ENCODE measurements around the gene SNAI3. TPM values are rescaled to one million over a fixed set of nuclear protein-coding genes. Genes with fewer than 3 reads are reported as not detected.

The SNAI3 gene
- total and polyA plus RNA-seq, 2 experiments from 2014 or later, result 10.3 to 19.4 TPM

GRCh38 chr16:88701581-88702370 is 15.5 kb upstream of the SNAI3 start:
- Mint-ChIP-seq H3K4me1 (peaks cover 12% of the 10 kb centered on the region), H3K27ac (no peak overlapping the region), H3K36me3 (ENCODE audit: low read depth) (no peaks in the 10 kb centered on the region; the same call in 2 of the 3 replicates), H3K9me3 (no peaks in the 10 kb centered on the region), H3K4me3 (no peak overlapping the region), H3K27me3 (ENCODE audit: insufficient read depth, low read depth, poor library complexity) (peaks cover 6% of the 10 kb centered on the region)
- no peaks in the 10 kb centered on the region for H3K27me3 ChIP-seq (ENCODE audit: insufficient read depth)
- TF ChIP-seq ZNF331 (CRISPR knock-in tag; IDR thresholded peaks at IDR 0.05; ENCODE audit: low read depth), result no peak
- no peak for TF ChIP-seq ZNF114 (CRISPR knock-in tag; IDR thresholded peaks at IDR 0.05)
- TF ChIP-seq ETS1 (IDR thresholded peaks at IDR 0.05), result no peak
- no peak for TF ChIP-seq EZH2 (IDR thresholded peaks at IDR 0.05; ENCODE audit: low read depth, unreplicated experiment)
- TF ChIP-seq CREB1 (CRISPR knock-in tag; IDR thresholded peaks at IDR 0.05; ENCODE audit: low read depth), result no peak
- TF ChIP-seq POLR2AphosphoS5 (IDR thresholded peaks at IDR 0.05; ENCODE audit: low read depth), result no peak
- TF ChIP-seq JUNB (IDR thresholded peaks at IDR 0.05; ENCODE audit: unreplicated experiment), result no peak
- TF ChIP-seq STAT1 (IDR thresholded peaks at IDR 0.05; ENCODE audit: unreplicated experiment), result no peak
- no peak for TF ChIP-seq EZH2phosphoT487 (IDR thresholded peaks at IDR 0.05; ENCODE audit: unreplicated experiment)
- TF ChIP-seq REST (IDR thresholded peaks at IDR 0.05; ENCODE audit: unreplicated experiment), result no peak
- TF ChIP-seq ZNF462 (CRISPR knock-in tag; IDR thresholded peaks at IDR 0.05), result no peak
- no peak for TF ChIP-seq NANOG (IDR thresholded peaks at IDR 0.05; ENCODE audit: borderline replicate concordance)
- no peak for TF ChIP-seq CTCF (conservative IDR thresholded peaks at IDR 0.05; ENCODE audit: low read depth in 2 of 2)
- DNase-seq (ENCODE audit: low spot score), result no peak
- no peak overlapping the region for H2AFZ ChIP-seq
- no peak for ATAC-seq
- H3K4me1 ChIP-seq (ENCODE audit: insufficient read depth), result no peaks in the 10 kb centered on the region
- no peaks in the 10 kb centered on the region for H3K36me3 ChIP-seq (ENCODE audit: insufficient read depth)
- H3K79me2 ChIP-seq (replicated peaks; ENCODE audit: insufficient read depth), result peaks cover 23% of the 10 kb centered on the region
- H3K27ac ChIP-seq (ENCODE audit: low read depth), result no peak overlapping the region
- H4K20me1 ChIP-seq (replicated peaks; ENCODE audit: insufficient read depth), result peaks cover 5% of the 10 kb centered on the region; the same call in 1 of the 2 replicates
- no peak overlapping the region for H3K4me2 ChIP-seq
- H3K9me2 ChIP-seq (ENCODE audit: insufficient read depth), result no peaks in the 10 kb centered on the region
- H3F3A ChIP-seq (replicated peaks; ENCODE audit: low read depth), result no peaks in the 10 kb centered on the region
- no peak overlapping the region for H3K4me3 ChIP-seq

Measured in GM23338 (cell line).